Middle frontal gyrus (tissue), 1 donor: ENCODE data around the gene GLCE.

ENCODE experiments used
- DNase-seq: peaks from one replicate; pipeline ENCODE4 v3.0.0-alpha.2; 2015; ENCODE audit warnings: low spot score; ENCODE audit errors: extremely low spot score

Gene GLCE

DNA sequence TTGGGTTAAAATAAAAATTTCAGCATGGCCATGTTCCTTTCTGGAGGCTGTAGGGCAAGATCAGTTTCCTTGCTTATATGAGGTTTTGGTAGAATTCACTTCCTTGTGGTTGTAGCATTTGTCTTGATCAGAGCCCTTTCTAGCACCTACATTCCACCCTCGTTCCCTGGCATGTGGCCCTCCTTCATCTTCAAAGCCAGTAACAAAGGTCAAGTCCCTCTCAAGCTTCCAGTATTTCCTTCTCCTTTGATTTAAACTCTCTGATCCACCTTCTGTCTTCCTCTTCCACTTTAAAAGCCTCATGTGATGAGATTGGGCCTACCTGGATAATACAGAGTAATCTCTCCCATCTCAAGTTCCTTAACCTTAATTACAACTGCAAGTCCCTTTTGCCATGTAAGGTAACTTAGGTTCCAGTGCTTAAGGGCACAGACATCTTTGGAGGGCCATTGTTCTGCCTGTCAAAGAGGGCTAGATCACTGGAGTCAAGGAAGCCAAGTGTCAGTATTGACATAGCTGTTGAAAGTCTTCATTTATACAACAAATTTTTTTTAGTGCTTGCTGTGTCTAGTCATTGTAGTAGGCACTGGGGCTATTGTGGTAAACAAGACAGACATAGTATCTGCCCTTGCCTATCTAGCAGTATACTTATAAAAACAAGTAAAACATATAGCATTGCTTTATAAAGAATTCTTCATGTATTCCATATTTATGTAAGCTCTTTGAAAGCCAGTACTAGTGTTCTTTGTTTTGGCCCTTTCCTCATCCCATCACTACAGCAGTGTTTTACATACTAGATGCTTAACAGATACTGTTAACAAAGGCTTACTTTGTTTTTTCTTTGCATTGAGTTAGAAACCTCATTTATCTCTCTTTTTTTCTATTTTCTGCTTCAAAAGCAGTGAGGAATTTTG is 40.7 kb downstream of the GLCE start:
- DNase-seq, result no peak

DNA sequence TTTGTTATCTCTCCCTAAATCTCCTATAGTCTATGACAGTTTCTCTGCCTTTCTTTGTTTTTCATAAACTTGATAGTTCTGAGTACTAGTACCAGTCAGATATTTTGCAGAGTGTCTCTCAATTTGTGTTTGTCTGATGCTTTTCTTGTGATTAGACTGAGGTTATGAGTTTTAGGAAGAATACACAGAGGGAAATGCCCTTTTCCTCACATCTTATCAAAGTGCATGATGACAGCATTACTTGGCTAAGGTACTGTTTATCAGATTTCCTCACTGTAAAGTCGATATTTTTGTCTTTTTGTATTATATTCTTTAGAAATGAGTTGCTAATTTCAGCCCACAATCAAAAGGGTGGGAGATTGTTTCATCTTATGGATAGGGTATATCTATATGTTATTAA is 45.6 kb downstream of the GLCE start:
- no peak for DNase-seq

GRCh38 chr15:69209661-69210060 is 49.2 kb downstream of the GLCE start:
- DNase-seq, result no peak

DNA sequence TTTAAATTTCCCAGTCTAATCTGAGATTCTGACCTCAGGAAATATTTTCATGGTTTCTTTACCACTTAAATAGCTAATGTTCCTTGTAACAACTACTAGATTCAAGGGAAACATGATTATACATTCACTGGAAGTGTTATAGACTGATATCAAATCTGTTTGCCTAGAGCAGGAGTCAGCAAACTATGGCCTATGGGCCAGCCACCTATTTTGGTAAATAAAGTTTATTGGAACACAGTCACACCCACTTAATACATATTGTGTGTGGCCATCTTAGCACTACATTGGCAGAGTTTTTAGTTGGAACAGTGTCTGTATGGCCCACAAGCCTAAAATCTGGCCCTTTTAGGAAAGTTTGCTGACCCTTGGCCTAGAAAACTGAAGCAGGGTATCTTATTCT is 50.1 kb downstream of the GLCE start:
- no peak for DNase-seq

- DNase-seq, result no peak
Observed at GRCh38 chr15:69213786-69214185, 53.4 kb downstream of the GLCE start.

- no peak for DNase-seq
Observed at GRCh38 chr15:69215314-69216035, 55.0 kb downstream of the GLCE start.

DNA sequence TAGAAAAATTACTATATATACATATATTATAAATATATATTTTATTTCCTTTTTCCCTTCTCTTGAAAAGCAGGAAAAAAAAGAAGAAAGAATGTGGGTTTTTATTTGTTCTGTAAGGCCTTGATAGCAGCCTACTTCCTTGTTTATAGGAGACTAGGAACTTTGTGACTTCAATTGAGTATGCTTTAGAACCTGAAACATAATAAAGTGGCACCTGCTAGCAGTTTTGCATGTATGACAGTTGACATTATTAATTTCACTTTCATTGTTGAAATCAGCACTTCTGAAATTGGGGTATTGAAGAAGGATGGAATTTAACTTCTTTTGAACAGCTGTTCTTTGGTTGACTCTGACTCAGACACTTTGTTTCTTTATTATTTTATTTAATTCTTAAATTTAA is 56.9 kb downstream of the GLCE start:
- DNase-seq, result no peak

DNA sequence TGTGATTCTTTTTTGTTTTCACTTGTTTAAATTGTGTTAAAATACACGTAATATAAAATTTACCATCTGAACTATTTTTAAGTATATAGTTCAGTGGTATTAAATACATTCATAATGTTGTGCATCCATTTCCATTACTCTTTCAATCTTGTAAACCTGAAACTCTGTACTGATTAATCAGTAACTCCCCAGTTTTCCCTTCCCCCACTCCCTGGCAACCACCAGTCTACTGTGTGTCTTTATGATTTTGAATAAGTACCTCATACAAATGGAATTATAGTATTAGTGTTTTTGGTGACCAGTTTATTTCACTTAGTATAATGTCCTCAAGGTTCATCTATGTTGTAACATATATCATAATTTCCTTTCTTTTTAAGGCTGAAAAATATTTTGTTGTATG is 59.3 kb downstream of the GLCE start:
- no peak for DNase-seq

- no peak for DNase-seq
Observed at GRCh38 chr15:69222002-69222474, 61.6 kb downstream of the GLCE start.

GRCh38 chr15:69223083-69223813 is 62.8 kb downstream of the GLCE start:
- DNase-seq, result no peak

- DNase-seq, result no peak
Observed at GRCh38 chr15:69224383-69224782, 63.9 kb downstream of the GLCE start.

DNA sequence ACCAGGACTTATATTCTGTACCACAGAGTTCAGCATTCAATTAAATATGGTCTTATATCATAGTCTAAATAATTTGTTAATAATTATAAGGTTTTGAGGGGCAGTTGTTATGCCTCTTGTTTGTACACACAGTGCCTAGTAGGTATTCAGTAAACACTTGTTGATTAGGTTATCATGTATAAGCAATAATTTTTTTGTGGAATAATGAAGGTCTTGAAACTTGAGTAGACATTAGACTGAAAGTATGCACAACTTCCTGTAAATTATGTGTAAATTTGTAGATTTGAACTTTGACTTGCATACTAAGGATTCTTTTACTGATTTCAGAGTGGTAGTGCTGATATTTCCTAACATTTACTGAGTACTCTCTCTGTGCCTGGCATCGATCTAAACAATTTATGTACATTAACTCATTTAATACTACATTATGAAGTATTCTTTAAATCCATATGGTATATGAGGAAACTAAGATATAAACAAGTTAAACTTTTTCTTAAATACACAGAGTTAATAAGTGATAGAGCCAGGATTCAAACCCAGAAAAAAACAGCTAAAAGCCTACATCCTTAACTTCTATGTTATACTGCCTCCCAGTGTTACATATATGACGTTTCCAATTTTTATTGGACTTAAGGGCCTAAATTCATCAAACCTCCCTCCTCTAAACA is 65.1 kb downstream of the GLCE start:
- no peak for DNase-seq

GRCh38 chr15:69226023-69226355 is 65.6 kb downstream of the GLCE start:
- no peak for DNase-seq

DNA sequence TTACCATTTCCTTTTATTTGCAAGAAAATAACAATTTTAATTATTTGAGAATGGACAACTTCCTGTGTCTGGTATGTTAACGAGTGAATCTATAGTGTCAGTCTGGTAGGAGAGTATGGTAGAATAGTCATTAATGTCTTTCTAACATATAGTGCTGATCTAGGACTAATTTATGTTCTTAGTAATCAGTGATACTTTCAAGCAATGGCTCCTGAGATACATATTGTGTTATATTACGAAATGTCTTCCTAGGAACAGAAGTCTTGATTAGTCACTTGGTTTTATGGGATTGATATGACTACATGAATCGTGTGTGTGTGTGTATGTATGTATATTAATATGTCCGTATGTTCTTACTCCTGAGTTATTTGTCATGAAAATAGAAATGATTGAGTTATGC is 71.7 kb downstream of the GLCE start:
- DNase-seq, result no peak

- DNase-seq, result no peak
Observed at GRCh38 chr15:69232765-69233164, 72.3 kb downstream of the GLCE start.

DNA sequence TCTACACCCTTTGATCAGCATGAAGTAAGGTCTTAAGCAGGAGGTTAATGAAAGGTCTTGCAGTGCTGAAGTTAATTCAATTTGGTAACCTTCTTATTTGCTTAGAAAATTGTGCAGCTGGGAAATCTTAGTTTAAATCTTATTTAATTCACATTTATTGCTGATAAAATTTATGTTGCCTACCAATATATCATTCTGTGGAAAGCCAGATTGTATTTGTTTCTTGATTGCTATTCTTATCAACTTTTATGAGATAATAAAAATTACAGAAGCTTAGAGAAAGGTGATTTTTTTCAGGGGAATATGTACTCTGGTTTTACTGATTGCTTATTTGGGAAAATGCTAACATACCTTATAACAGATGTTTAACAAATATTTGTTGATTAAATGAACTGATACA is 74.2 kb downstream of the GLCE start:
- no peak for DNase-seq

GRCh38 chr15:69236505-69236904 is 76.1 kb downstream of the GLCE start:
- no peak for DNase-seq

GRCh38 chr15:69237718-69238117 is 77.3 kb downstream of the GLCE start:
- no peak for DNase-seq

DNA sequence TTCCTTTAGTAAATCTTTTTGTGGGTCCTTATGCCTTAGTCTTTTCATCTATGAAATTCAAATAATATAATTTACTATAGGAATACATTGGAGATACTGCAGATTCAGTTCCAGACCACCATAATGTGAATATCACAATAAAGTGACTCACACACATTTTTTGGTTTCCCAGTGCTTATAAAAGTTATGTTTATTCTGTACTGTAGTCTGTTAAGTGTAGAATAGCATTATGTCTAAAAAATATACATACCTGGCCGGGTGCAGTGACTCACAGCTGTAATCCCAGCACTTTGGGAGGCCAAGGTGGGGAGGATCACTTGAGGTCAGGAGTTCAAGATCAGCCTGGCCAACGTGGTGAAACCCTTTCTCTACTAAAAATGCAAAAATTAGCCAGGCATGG is 84.4 kb downstream of the GLCE start:
- DNase-seq, result no peak

- DNase-seq, result peak; percentile 60
Observed at GRCh38 chr15:69253156-69253555, 92.7 kb downstream of the GLCE start.

DNA sequence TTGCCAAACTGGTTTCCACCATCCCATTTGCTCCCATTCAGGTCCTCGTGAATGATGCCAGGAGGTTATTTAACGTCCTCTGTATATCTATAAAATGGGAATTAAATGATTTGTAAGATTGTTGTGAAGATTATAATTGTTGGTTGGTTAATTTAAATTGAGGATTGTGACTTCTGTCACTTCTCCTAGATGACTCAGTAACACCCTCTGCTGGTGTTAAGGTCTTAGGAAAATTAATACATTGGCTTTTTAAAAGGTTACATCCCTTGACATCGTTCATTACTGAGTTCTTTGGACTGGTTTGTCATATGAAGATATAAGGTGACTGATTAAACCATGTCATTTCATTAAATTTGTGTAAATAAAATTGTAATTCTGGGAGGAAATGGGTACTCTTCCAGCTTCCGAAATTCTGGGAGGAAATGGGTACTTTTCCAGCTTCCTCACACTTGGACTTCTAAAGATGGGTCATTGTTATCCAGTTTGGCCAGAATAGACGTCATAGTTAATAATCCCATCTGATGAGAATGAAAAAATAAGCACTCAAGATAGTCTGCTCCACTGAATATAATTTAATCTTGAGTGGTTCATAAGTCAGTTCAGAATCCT is 105.0 kb downstream of the GLCE start:
- DNase-seq, result no peak
